Suppressor macrophage (primary cell): ENCODE results near the gene HOXA11.

Experiments used
- DNase-seq, 4 experiments: peaks; one replicate each; pipeline ENCODE4 v3.0.0-alpha.2; 2020 to 2022

The HOXA11 gene

GRCh38 chr7:27192546-27193334 is 7.7 kb upstream of the HOXA11 start:
- DNase-seq = peak; percentile 64 to 85 (median 80)

- no peak for DNase-seq
Measured at GRCh38 chr7:27191833-27192545, 7.0 kb upstream of the HOXA11 start.

GRCh38 chr7:27191161-27191731 is 6.2 kb upstream of the HOXA11 start:
- DNase-seq = no peak

- DNase-seq = no peak
Measured at GRCh38 chr7:27189997-27190748, 5.1 kb upstream of the HOXA11 start.

- DNase-seq = no peak
Measured at GRCh38 chr7:27189295-27189996, 4.4 kb upstream of the HOXA11 start.

GRCh38 chr7:27188386-27189294 is 3.6 kb upstream of the HOXA11 start:
- peak; percentile 40 to 68 (median 56) for DNase-seq

- DNase-seq = no peak
Measured at GRCh38 chr7:27187475-27188385, 2.7 kb upstream of the HOXA11 start.

GRCh38 chr7:27186668-27187474 is 1.8 kb upstream of the HOXA11 start:
- DNase-seq = no peak

GRCh38 chr7:27185854-27186667 is 1.0 kb upstream of the HOXA11 start:
- peak in 1 of 4 experiments; percentile 27 for DNase-seq

- peak in 3 of 4 experiments; percentile 47 to 73 (median 66) for DNase-seq
Measured at GRCh38 chr7:27184337-27185012, 557 bp downstream of the HOXA11 start.

- DNase-seq = peak in 1 of 4 experiments; percentile 52
Measured at GRCh38 chr7:27183682-27184336, 1.2 kb downstream of the HOXA11 start.

- DNase-seq = no peak
Measured at GRCh38 chr7:27182861-27183681, 2.0 kb downstream of the HOXA11 start.

- DNase-seq = no peak
Measured at GRCh38 chr7:27182285-27182841, 2.7 kb downstream of the HOXA11 start.

- no peak for DNase-seq
Measured at GRCh38 chr7:27181795-27182275, 3.2 kb downstream of the HOXA11 start.
